G401.6 (cell line): ENCODE measurements around the gene MOGAT1.
"Not testable (repeated sequence)": the region's sequence is repeated elsewhere in the genome, so short reads cannot be mapped to it uniquely, and the experiment has no call there.

Experiments used
- FAIRE-seq: peaks from 2 replicates; lab custom pipeline; 2012; peaks lifted over from hg19 to GRCh38; lab: Jason Lieb, UNC

The MOGAT1 gene

DNA sequence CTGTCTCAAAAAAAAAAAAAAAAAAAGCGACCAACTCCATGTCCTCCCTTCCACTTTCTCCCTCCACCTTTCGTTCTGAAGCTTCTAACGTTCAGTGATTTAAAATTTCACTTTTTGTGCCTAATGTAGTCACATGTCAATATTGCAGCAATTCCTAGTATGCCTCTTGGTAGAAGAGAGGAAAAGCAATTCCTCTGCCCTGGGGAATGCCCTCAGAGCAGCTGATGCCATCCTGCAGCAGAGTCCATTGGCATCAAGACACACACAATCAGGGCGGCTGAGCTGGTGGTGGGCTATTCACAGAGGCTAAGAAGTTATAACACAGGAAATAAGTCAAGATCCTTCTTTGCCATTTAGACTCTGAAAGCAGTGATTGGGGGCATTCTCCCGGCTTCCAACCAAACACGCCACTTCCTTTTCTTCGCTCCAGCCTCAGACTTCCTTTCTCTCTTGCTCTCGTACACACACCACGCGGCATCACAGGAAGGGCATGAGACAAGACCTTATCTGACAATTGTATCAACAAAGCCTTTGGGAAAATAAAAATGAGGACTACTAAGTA is 71.9 kb downstream of the MOGAT1 start:
- FAIRE-seq: no peak

DNA sequence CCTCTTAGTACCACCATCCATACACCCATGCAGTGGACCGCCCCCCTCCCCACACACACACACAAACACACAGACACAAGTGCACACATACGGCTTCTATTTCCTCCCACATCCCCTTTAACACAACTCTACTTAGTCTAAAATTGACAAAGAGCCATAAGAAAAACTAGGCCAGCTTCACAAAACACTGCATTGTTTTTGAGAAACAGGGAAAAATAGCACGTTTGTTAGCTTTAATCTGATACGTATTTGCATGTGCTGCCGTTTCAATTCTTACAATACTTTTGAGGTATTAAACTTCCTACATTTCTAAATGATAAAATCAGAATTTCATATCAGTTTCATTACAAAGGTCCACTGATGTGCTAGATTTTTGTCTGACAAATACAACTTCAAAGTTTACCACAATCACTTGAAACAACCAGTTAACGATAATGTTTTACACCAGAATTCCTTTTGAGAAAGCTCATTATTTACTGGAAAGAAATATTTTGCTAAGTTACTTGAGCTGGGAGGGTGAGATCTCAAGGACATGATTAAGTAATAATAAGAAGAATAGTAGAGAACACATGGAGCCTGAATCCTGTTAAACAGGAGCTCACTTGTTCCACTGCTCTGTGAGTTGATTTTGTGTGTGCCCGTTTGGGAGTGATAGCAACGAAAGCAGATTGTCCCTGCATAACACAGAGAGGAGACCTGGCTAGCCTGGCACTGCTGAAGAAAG is 74.5 kb downstream of the MOGAT1 start:
- FAIRE-seq: no peak

DNA sequence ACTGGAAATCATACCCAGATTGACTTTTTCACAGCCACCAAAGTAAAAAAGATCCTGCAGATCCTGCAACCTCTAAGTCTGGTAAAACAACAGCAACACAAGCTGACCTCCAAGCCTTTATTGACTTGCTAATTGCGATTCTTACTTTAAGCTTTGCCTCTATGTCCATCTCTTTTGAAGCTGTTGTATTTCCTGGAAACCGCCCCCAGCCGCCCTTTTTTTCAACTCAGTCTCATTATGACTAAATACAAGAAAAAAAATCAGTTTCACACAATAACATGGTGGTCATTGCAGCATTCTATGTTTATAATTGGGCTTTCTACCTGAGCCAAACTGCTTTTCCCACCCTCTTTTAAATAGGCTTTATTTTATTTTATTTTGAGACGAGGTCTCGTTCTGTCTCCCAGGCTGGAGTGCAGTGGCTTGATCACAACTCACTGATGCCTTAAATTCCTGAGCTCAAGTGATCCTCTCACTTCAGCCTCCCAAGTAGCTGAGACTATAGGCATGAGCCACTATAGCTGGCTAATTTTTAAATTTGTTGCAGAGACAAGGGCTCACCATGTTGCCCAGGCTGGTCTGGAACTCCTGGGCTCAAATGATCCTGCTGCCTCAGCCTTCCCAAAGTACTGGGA is 76.2 kb downstream of the MOGAT1 start:
- FAIRE-seq: no peak

DNA sequence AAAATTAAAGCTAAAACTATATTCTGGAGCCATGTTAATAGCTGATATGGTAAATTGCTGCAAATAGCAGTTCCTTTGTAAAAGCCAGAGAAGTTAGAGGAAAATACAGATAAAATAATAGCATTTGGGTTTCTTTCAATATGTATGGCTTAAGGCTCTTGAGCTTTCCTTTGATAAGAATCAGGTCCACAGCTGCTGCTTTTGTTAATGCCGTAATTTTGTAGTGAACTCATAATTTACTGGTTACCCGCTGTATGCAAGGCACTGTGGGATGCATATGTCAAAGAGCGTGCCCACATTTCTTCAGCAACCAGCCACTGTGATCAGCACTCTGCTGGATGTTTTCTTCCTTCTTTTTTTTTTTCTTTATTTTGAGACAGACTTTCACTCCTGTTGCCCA is 79.1 kb downstream of the MOGAT1 start:
- no peak for FAIRE-seq

DNA sequence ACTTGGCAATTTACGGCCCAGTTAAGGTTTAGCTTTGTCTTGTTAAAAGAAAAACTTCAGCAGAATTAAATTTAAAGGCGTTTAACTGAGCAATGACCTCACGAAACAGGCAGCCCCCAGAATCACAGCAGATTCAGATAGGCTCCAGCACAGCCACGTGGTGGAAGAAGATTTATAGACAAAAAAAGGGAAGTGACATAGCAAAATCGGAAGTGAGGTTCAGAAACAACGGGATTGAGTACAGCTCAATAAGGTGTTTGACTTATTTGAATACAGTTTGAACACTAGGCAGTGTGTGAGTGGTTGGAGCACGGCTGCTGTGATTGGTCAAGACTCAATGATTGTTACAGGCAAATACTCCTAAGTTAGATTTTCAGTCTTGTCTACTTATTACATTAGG is 79.8 kb downstream of the MOGAT1 start:
- no peak for FAIRE-seq

DNA sequence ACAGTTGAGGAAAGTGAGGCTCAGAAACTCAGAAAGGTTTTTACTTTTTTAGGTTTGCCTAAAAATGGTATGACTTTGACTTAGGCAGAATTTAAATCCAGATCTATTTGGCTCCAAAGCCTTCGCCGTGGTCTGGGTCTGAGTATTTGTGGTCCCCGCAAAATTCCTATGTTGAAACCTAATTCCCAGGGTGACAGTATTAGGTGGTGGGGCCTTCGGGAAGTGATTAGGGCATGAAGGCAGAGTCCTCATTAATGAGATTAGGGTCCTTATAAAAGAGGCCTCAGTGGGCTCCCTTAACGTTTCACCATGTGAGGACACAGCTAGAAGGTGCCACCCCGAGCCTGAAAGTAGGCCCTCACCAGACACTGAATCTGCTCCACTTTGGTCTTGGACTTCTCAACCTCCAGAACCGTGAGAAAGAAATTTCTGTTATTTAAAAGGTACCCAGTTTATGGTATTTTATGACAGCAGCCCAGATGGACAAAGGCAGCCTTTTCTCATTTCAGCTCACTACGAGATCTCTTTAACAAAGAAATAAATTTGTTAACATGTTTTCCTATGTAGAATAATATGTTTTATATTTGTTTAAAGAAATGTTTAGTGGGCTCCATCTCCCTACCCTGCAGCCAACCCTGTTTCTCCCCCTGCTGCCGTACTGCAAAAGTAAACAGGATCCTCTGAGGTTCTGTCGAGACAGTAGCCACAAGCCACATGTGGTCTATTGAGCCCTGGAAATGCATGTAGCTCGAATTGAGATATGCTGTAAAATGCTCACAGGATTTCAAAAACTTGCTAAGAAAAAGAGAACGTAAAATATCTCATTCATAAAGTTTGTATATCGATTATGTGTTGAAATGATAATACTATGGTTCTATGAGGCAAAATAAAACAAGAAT is 80.6 kb downstream of the MOGAT1 start:
- FAIRE-seq: no peak

DNA sequence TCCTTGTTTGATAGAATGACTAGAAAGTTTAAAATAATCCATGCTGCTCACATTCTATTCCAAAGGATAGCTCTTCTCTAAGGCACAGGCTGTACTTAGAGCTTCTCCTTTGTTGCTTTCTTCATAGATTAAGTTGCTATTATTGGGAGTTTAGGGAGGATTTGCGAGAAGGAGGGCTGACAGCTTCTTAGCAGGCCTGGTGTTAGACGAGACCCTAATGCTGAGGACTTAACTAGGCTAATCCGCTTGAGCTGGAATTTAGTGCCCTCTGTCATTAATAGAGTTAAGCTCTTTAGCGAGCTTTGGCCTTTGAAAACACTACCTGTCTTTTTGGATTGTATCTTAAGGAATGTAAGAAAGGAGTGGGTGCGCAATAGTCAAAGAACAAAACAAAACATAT is 81.3 kb downstream of the MOGAT1 start:
- FAIRE-seq: no peak

DNA sequence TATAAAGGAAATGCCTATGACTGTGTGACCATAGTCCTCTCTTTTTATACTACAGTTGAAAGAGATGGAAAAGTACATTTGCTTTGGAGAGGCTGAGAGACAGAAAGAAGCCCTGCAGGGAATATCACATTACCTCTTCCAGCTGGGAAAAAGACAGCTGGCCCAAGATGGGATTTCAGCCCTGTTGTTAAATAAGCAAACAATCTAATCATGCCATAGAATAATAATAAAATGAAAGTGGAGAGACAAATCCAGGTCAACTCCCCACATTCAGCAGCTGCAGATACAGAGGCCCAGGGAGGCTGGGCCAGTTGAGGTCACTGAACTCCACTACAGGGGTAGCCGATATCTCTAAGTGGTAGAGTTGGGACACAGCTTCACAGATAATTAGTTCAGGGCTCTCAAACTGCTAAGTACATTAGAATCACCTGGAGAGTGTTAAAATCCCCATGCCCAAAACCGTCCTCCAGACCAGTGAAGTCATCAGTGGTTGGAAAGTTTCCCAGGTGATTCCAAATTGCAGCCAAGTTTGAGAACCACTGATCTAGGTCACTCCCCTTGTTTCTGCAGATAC is 81.9 kb downstream of the MOGAT1 start:
- FAIRE-seq: no peak

DNA sequence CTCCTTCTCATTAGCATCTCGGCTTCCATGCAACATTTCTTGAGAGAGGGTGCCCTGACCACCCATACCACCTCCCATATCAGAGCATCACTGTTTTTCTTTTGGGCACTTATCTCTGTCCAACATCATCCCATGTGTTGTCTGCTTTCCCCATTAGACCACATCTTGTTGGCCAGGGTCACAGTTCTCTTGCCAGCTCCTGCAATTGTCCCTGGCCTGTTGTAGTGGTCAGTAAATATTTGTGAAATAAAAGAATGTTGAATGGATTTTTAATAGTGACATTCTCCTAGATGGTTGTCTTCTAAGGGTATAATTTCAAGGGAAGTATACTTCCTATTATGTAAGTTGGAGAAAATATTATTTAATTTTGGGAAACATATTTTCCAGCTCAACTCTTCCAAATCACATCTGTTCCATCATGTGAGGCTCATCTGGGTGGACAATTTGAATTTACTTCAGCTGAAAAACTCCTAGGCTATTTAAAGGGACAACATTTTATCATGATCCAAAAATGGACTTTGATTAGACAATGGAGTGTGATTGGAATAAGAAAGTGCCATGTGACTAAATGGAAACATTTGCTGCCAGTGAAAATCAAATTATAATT is 83.0 kb downstream of the MOGAT1 start:
- FAIRE-seq: no peak

DNA sequence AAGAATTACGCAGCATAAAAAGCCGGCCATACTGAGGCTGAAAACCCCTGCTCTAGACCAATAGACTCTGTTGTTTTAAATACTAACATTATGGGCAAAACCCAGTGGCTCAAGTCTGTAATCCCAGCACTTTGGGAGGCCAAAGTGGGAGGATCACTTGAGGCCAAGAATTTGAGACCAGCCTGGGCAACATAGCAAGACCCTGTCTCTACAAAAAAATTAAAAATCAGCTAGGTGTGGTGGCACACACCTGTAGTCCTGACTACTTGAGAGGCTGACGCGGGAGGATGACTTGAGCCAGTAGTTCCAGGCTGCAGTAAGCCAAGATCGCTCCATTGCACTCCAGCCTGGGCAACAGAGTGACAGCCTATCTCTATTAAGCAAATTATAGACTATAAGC is 84.1 kb downstream of the MOGAT1 start:
- FAIRE-seq: not testable (repeated sequence)

DNA sequence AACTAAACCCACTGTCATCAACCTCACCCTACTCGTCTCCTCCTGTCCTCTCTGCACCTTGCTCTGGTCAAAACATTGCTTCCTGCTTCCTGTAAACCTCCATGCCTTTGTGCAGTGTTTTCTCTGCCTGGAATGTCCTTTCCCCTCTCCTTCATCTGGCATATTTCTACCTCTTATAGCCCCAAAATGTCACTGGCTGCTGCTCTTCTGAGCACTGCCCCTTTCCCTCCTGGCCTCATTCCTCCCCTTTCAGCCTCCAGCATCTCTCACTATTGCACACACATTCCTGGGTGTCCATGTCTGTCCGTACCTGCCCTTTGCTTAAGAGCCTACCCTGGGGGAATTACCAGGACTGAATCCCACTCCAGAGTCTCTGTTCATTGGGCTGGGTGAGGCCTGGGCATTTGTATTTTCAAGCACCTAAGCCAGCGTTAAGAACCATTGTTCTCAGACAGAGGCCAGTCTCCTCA is 84.9 kb downstream of the MOGAT1 start:
- no peak for FAIRE-seq

DNA sequence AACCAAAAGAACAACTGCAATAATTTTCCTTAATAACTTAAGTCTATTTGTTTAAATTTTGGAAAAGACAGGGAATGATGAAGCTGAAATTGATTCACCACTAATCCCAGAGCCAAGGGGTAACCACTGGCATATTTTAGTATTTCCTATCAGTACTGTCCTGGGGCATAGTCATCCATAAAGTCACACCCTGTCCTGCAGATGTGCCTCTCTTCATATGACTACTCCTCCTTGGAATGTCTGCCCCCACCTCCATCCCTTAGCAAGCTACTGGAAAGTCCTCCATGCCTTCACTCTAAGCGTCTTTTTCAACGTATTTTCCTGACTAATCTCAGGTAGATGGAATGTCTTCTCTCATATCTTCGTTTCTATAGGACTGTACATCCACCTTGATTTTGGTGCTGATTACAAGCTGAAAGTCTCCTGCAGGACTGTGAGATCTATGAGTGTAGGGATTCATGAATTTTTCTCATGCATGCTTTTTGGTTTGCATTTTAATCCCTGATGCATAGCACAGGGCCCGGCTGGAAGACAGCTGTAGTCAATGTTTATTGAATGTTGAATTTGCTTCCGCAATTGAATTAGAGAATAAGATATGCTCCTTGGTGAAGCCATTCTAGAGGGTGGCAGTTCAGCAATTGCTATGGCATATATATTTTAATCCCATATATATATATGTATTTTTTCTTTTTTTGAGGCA is 85.6 kb downstream of the MOGAT1 start:
- FAIRE-seq: no peak
